ENCODE measurements around the gene ATP6V0B.
A peak's percentile ranks its signal among the peaks of the same experiment; 100 is the strongest.

ATP6V0B gene

GRCh38 chr1:43971336-43971980 lies 3.3 kb upstream of the ATP6V0B start:
- POLR2A ChIA-PET: no interaction called here
- CTCF ChIA-PET: interaction anchor here (1.1 to 4.9 kb wide), 5 partner anchors 24 to 744 kb away, joined by 3 to 21 read pairs (median 9); partner anchors contain the start of genes ARTN and IPO13
- no peak for DNase-seq (ENCODE audit: extremely low spot score)
- TF ChIP-seq, protein P1, sequence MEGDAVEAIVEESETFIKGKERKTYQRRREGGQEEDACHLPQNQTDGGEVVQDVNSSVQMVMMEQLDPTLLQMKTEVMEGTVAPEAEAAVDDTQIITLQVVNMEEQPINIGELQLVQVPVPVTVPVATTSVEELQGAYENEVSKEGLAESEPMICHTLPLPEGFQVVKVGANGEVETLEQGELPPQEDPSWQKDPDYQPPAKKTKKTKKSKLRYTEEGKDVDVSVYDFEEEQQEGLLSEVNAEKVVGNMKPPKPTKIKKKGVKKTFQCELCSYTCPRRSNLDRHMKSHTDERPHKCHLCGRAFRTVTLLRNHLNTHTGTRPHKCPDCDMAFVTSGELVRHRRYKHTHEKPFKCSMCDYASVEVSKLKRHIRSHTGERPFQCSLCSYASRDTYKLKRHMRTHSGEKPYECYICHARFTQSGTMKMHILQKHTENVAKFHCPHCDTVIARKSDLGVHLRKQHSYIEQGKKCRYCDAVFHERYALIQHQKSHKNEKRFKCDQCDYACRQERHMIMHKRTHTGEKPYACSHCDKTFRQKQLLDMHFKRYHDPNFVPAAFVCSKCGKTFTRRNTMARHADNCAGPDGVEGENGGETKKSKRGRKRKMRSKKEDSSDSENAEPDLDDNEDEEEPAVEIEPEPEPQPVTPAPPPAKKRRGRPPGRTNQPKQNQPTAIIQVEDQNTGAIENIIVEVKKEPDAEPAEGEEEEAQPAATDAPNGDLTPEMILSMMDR (IDR thresholded peaks at IDR 0.05; ENCODE audit: control extremely low read depth, extremely low read depth, low read depth, missing control alignments): no peak

DNA sequence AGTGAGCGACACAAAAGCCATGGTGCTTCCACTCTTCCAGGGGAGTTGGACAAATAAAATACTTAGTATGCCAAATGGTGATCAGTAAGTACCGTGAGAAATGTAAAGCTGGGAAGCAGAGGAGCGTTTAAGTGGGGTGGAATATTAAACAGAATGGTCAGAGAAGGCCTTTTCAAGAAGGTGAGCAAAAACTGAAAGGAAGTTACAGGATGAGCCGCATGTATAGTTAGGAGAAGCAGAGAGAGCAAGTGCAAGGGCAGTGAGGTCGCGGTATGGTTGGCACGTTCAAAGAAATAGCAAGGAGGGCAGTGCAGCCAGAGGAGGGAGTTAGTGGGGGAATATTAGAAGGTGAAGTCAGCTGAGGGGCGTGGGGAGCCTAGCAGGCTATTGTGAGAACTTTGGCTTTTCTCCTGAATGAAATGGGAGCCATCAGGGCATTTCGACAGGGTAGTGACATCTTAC lies 748 bp upstream of the ATP6V0B start:
- TF ChIP-seq, protein P1 (IDR thresholded peaks at IDR 0.05; ENCODE audit: control extremely low read depth, extremely low read depth, low read depth, missing control alignments): no peak
- POLR2A ChIA-PET: no interaction called here
- DNase-seq (ENCODE audit: extremely low spot score): no peak
- CTCF ChIA-PET: interaction anchor here (1.1 to 2.6 kb wide), 7 partner anchors 10 to 211 kb away, joined by 3 to 10 read pairs (median 4); partner anchors contain the start of gene IPO13

DNA sequence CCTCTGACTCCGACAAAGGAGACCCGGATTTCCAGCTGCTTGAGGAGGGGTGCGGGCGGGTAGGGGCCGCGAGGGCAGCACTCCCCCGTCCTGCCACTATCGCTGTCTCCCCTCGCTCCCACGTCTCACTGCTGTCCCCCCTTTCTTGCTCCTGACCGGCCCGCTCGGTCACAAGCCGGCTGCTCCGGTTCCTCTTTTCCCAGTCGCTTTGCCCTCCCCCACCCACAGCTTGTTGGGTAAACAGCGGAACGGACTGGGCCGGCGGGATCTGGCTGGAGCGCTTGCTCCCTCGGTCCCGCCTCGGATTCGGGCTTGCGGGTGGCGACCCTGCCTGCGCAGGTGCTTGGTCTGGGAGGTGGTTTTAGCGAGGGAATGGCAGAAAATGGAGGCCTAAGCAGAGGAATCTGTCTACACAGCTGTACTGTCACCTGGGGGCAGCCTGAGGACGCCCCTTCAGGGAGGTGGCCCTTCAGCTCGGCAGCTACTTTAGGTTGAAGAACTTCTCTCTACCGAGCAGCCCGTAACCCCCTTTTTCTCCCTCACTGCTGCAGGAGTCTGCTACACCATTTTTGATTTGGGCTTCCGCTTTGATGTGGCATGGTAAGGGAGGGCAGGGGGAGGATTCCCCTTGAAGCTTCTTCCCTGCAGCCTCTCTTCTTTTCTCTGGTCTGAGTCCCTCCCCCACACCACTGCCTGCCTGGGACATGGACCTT lies 645 bp downstream of the ATP6V0B start:
- POLR2A ChIA-PET: interaction anchor here (0.7 kb wide), 1 partner anchor 17 kb away, joined by 4 read pairs; no protein-coding TSS in a partner anchor
- CTCF ChIA-PET: interaction anchor here (0.9 to 3.7 kb wide), 6 partner anchors 13 to 212 kb away, joined by 3 to 9 read pairs (median 6); no protein-coding TSS in a partner anchor
- TF ChIP-seq, protein P1 (IDR thresholded peaks at IDR 0.05; ENCODE audit: control extremely low read depth, extremely low read depth, low read depth, missing control alignments): no peak
- peak; percentile 39 for DNase-seq (ENCODE audit: extremely low spot score)

DNA sequence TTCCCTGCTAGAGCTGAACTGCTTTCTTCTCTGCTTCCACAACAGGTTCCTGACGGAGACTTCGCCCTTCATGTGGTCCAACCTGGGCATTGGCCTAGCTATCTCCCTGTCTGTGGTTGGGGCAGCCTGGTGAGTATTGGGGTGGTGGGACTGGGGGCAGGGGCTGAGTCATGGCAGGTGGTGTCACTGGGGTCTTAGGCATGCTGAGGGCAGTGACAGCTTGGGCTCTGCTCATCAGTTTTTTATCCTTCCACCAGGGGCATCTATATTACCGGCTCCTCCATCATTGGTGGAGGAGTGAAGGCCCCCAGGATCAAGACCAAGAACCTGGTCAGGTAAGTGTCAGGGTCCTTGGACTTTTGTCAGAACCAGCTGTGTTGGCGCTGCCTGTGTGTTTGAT lies 1.3 kb downstream of the ATP6V0B start:
- CTCF ChIA-PET: interaction anchor here (1.4 to 3.7 kb wide), 5 partner anchors 13 to 213 kb away, joined by 3 to 9 read pairs (median 7); no protein-coding TSS in a partner anchor

GRCh38 chr1:43976890-43977289 lies 2.1 kb downstream of the ATP6V0B start:
- TF ChIP-seq, protein P1 (IDR thresholded peaks at IDR 0.05; ENCODE audit: control extremely low read depth, extremely low read depth, low read depth, missing control alignments): no peak
- DNase-seq (ENCODE audit: extremely low spot score): no peak
- ChIA-PET CTCF (interaction anchor here (1.3 to 3.7 kb wide), 3 partner anchors 12 to 42 kb away, joined by 3 to 9 read pairs (median 8); no protein-coding TSS in a partner anchor), POLR2A (interaction anchor here (0.6 kb wide), 1 partner anchor 892 kb away, joined by 11 read pairs; no protein-coding TSS in a partner anchor)

More for the DNA sequence above, 1.3 kb downstream of the ATP6V0B start:
- POLR2A ChIA-PET: no interaction called here
- TF ChIP-seq, protein P1 (IDR thresholded peaks at IDR 0.05; ENCODE audit: control extremely low read depth, extremely low read depth, low read depth, missing control alignments): no peak
- DNase-seq (ENCODE audit: extremely low spot score): no peak
